ENCODE data around the gene SLIT3.

DNA sequence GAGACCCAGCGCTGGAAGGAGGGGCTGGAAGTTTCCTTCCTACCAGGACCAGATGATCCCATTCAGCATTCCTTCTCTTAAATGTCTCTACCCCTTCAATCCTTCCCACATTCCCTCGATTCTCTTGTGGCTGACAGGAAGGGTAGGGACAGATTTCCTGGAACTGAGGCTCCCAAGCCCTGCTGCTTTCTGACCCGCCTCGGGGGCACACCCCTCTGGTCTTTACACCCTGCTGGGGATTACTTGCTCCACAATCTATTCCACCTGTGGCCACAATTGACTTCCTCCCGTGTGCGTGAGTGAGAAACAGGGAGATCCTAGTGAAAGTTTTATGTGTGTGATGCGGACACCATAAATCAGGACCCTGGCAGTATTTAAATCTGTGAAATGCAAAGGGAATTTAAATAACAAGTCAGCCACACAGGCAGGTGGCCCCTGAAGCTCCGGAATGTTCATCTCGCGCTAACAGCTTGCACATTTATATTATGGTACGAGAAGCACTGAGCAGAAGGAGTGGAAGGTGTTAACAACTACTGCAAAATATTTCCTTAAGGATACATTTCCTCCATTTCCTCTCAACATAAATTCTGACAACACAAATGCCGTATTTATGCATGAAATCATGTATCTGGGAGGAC lies 237.5 kb downstream of the SLIT3 start:
- no peak for TF ChIP-seq POLR2A (IDR thresholded peaks at IDR 0.05)
- TF ChIP-seq, protein P1, sequence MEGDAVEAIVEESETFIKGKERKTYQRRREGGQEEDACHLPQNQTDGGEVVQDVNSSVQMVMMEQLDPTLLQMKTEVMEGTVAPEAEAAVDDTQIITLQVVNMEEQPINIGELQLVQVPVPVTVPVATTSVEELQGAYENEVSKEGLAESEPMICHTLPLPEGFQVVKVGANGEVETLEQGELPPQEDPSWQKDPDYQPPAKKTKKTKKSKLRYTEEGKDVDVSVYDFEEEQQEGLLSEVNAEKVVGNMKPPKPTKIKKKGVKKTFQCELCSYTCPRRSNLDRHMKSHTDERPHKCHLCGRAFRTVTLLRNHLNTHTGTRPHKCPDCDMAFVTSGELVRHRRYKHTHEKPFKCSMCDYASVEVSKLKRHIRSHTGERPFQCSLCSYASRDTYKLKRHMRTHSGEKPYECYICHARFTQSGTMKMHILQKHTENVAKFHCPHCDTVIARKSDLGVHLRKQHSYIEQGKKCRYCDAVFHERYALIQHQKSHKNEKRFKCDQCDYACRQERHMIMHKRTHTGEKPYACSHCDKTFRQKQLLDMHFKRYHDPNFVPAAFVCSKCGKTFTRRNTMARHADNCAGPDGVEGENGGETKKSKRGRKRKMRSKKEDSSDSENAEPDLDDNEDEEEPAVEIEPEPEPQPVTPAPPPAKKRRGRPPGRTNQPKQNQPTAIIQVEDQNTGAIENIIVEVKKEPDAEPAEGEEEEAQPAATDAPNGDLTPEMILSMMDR (IDR thresholded peaks at IDR 0.05), result no peak
